SK-N-SH treated with all-trans-retinoic acid at 6 μM for 48 hours (cell line): Measurements from ENCODE around the gene HS3ST4.

Source experiments
- RARB ChIP-seq: fragments of 250-450 bp; sonication (Bioruptor Pico); IDR thresholded peaks from 2 replicates; pipeline ENCODE4 v1.8.0; 2021; ENCODE audit warnings: mild to moderate bottlenecking, moderate library complexity
- TCF4 ChIP-seq: fragments of 250-450 bp; sonication (Bioruptor Pico); IDR thresholded peaks from 2 replicates; pipeline ENCODE4 v1.8.0; 2021; ENCODE audit warnings: mild to moderate bottlenecking, moderate library complexity, borderline replicate concordance
- ZNF8 ChIP-seq: fragments of 450-650 bp; formaldehyde crosslinking; IDR thresholded peaks from 2 replicates; pipeline ENCODE4 v1.5.0; 2020; ENCODE audit warnings: mild to moderate bottlenecking, moderate library complexity

DNA sequence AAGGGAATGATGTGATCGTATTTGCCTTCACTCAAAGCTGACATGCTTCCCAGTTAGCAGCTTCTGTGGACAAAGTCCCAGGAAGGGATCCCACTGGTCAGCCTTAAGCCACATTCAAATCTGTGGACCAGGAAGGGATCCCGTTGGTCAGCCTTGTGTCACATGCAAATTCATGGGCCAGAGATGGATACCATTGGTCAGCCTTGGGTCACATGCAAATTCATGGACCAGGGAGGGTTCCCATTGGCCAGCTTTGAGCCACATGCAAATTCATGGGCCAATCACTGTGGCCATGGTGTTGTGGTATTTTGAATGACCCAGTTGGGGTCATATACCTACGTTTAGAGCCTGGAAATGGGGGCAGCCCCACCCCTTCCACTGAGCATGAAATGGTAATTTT lies 201.6 kb downstream of the HS3ST4 start:
- TF ChIP-seq TCF4 (no peak), ZNF8 (CRISPR knock-in tag) (no peak), RARB (CRISPR knock-in tag) (no peak)
